GM23338 (cell line): ENCODE measurements around the gene CALM1. TPM values are rescaled to one million over a fixed set of nuclear protein-coding genes. Genes with fewer than 3 reads are reported as not detected.

ENCODE experiments used
- ATAC-seq: fragments of 200-7000 bp; cut with Tn5 transposase; 3 replicates; pipeline ENCODE4 v1.9.1; 2020
- DNase-seq: peaks from one replicate; pipeline ENCODE4 v3.0.0-alpha.2; 2015; ENCODE audit warnings: low spot score
- H2AFZ ChIP-seq: fragments of 200-600 bp; sonication (generic); 2 replicates; pipeline ENCODE4 v1.8.0; 2016; ENCODE audit warnings: antibody characterized with exemption, mild to moderate bottlenecking, moderate library complexity
- H3F3A ChIP-seq: fragments of 200-600 bp; sonication (generic); replicated peaks from 2 replicates; pipeline ENCODE4 v1.8.0; 2017; ENCODE audit warnings: antibody characterized with exemption, mixed run types, low read depth
- H3K27ac ChIP-seq: fragments of 200-600 bp; sonication (generic); 2 replicates; pipeline ENCODE4 v1.6.1; 2016; ENCODE audit warnings: low read depth
- H3K27me3 ChIP-seq: fragments of 200-600 bp; sonication (generic); 2 replicates; pipeline ENCODE4 v1.8.0; 2016; ENCODE audit warnings: mild to moderate bottlenecking, mixed run types, moderate library complexity; ENCODE audit not compliant: insufficient read depth
- H3K36me3 ChIP-seq: fragments of 200-600 bp; sonication (generic); 2 replicates; pipeline ENCODE4 v1.8.0; 2016; ENCODE audit warnings: mild to moderate bottlenecking; ENCODE audit not compliant: insufficient read depth
- H3K4me1 ChIP-seq: fragments of 200-600 bp; sonication (generic); 2 replicates; pipeline ENCODE4 v1.8.0; 2016; ENCODE audit warnings: mild to moderate bottlenecking, moderate library complexity; ENCODE audit not compliant: insufficient read depth
- H3K4me2 ChIP-seq: fragments of 200-600 bp; sonication (generic); 2 replicates; pipeline ENCODE4 v1.7.1; 2017; ENCODE audit warnings: mixed run types
- H3K4me3 ChIP-seq: fragments of 200-600 bp; sonication (generic); 2 replicates; pipeline ENCODE4 v1.6.1; 2016; ENCODE audit warnings: mixed run types
- H3K79me2 ChIP-seq: fragments of 200-600 bp; sonication (generic); replicated peaks from 2 replicates; pipeline ENCODE4 v1.8.0; 2017; ENCODE audit warnings: mild to moderate bottlenecking; ENCODE audit not compliant: insufficient read depth
- H3K9me2 ChIP-seq: fragments of 200-600 bp; sonication (generic); 2 replicates; pipeline ENCODE4 v1.8.0; 2017; ENCODE audit not compliant: insufficient read depth
- H4K20me1 ChIP-seq: fragments of 200-600 bp; sonication (generic); replicated peaks from 2 replicates; pipeline ENCODE4 v1.8.0; 2017; ENCODE audit warnings: mild to moderate bottlenecking; ENCODE audit not compliant: insufficient read depth
- H3K27ac Mint-ChIP-seq: 2 replicates; pipeline ENCODE4 v1.8.0; 2020; ENCODE audit warnings: inconsistent platforms, mild to moderate bottlenecking, moderate library complexity, mixed read lengths
- H3K27me3 Mint-ChIP-seq: 3 replicates; pipeline ENCODE4 v1.8.0; 2022; ENCODE audit warnings: low read depth, mild to moderate bottlenecking, moderate library complexity, mixed read lengths, inconsistent platforms; ENCODE audit not compliant: insufficient read depth, poor library complexity
- H3K36me3 Mint-ChIP-seq: 3 replicates; pipeline ENCODE4 v1.8.0; 2021; ENCODE audit warnings: low read depth, mild to moderate bottlenecking, inconsistent platforms, moderate library complexity, mixed read lengths
- H3K4me1 Mint-ChIP-seq: 3 replicates; pipeline ENCODE4 v1.8.0; 2020; ENCODE audit warnings: mild to moderate bottlenecking, inconsistent platforms, mixed read lengths
- H3K4me3 Mint-ChIP-seq: 3 replicates; pipeline ENCODE4 v1.8.0; 2021; ENCODE audit warnings: moderate library complexity, mild to moderate bottlenecking, inconsistent platforms, mixed read lengths
- H3K9me3 Mint-ChIP-seq: 3 replicates; pipeline ENCODE4 v1.8.0; 2020; ENCODE audit warnings: moderate library complexity, mild to moderate bottlenecking, inconsistent platforms, mixed read lengths
- CREB1 ChIP-seq: fragments of 250-450 bp; sonication (Bioruptor Pico); IDR thresholded peaks from 2 replicates; pipeline ENCODE4 v1.5.0; 2020; ENCODE audit warnings: low read depth, mild to moderate bottlenecking, moderate library complexity
- EZH2phosphoT487 ChIP-seq: fragments of 200-600 bp; sonication (generic); IDR thresholded peaks from one replicate; pipeline ENCODE4 v1.8.1; 2018; ENCODE audit warnings: antibody characterized with exemption; ENCODE audit not compliant: unreplicated experiment
- NANOG ChIP-seq: IDR thresholded peaks from 2 replicates; pipeline ENCODE4 v1.6.1; 2016; ENCODE audit warnings: antibody characterized with exemption, borderline replicate concordance
- POLR2AphosphoS5 ChIP-seq: IDR thresholded peaks from 2 replicates; pipeline ENCODE4 v1.6.1; 2016; ENCODE audit warnings: antibody characterized with exemption, low read depth
- ZNF331 ChIP-seq: fragments of 250-450 bp; sonication (Bioruptor Pico); IDR thresholded peaks from 2 replicates; pipeline ENCODE4 v1.5.0; 2020; ENCODE audit warnings: low read depth, mild to moderate bottlenecking, moderate library complexity
- polyA plus RNA-seq: library from polyadenylated mRNA; unstranded; fragments of >200 nt; fragmentation: Nextera tagmentation; extraction: Ambion mirVana; gene quantifications from 2 replicates; pipeline ENCODE4 v1.2.1, GENCODE V29; 2016
- total RNA-seq: library from RNA; depleted of rRNA; stranded (reverse); fragments of >200 nt; shearing (Covaris generic); gene quantifications from 2 replicates; pipeline ENCODE4 v1.2.3, GENCODE V29; 2014
- TF ChIP-seq, protein P1 (sequence below): IDR thresholded peaks from one replicate; pipeline ENCODE4 v1.6.1; 2018; ENCODE audit warnings: antibody characterized with exemption; ENCODE audit not compliant: unreplicated experiment
- TF ChIP-seq, protein P2 (sequence below), 2 experiments: fragments of 200-600 bp in 1 of 2; sonication (generic) in 1 of 2; conservative IDR thresholded peaks; 2 replicates each; pipeline versions ENCODE4 v1.5.1 to v1.6.1; 2016 to 2017; ENCODE audit warnings: antibody characterized with exemption in 2 of 2, low read depth in 2 of 2, mild to moderate bottlenecking in 2 of 2, moderate library complexity in 1 of 2

CALM1 gene
- total and polyA plus RNA-seq, 2 experiments from 2014 or later = 308 to 2,024 TPM

DNA sequence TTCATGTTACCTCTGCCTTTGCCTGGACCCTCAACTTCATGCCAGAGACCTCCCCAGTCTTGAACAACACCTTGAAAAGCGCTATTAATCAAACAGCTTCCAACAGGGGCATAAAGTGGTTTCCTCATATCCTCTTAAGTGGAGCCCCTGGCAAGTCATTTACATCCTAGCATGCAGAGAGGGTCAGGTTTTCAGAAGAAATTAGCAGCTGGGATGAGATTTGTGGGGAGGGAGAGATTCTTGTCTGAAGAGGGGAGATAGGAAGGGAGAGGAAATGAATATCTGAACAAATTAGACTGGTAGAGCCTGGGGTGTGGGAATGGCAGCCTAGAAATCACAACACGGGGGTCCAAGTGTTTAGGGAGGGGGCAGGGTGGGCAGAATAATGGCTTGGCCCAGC, 45.6 kb downstream of the CALM1 start (continued):
- no peak for TF ChIP-seq ZNF331 (CRISPR knock-in tag)
- no peak for TF ChIP-seq POLR2AphosphoS5
- TF ChIP-seq NANOG = no peak

DNA sequence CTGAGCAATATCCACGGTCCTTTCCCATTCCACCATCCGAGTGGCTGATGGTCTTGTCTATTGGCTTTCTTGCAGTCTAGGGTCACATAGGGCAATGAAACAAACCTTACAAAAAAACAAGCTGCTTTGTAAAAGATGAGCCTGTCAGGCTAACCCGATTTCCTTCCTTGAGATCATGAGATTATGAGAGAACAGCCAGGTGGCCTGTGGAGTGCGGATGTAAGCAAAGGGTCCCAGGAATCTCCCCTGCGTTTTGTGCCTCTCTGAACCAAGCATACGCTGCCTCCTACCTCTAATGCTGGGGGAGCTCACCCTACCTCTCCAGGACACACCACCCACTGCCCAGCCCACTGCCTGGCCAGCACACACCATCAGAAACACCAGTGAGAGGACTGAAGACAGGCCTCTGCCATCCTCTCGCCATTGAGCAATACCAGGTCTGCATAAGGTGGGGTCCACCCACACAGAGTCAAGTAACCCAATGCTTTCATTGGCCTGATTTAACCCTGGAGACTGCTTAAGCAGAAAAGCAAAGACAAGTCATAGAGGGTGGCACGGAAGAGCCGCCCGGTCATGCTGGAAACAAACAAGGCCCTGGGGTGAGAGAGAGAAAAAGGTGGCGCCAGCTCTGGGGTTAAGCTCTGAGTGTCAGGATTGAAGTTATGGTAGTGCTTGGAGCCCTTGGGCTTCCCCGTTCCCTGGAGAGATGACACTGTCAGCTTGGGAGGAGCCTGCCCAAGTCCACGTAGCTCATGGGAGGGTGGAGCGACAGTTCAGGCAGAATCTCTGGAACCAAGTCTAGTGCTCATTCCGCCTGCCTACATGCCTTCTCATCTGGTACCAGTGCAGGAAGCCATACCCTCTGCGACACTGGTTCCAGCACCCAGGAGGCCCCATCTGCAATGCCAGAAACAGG, 46.6 kb downstream of the CALM1 start:
- H3K27ac Mint-ChIP-seq = no peak overlapping the region
- Histone ChIP-seq H3K27me3 (no peaks in the 10 kb centered on the region), H3K4me1 (peaks cover 45% of the 10 kb centered on the region), H3K27ac (no peak overlapping the region), H4K20me1 (no peaks in the 10 kb centered on the region), H3K4me3 (no peak overlapping the region), H3K79me2 (no peaks in the 10 kb centered on the region), H3K9me2 (0 out of 2 replicates have a peak, but pooled peaks cover 3% of the 10 kb centered on the region), H3F3A (peaks cover 6% of the 10 kb centered on the region; the same call in 1 of the 2 replicates), H2AFZ (peak overlapping the region; percentile 63; the same call in 1 of the 2 replicates), H3K4me2 (no peak overlapping the region), H3K36me3 (no peaks in the 10 kb centered on the region)
- no peak overlapping the region for H3K4me3 Mint-ChIP-seq
- ATAC-seq (peak; percentile 9; the same call in 1 of the 3 replicates), DNase-seq (no peak)
- peaks cover 2% of the 10 kb centered on the region for H3K27me3 Mint-ChIP-seq
- peaks cover 38% of the 10 kb centered on the region for H3K4me1 Mint-ChIP-seq
- H3K9me3 Mint-ChIP-seq = peaks cover 15% of the 10 kb centered on the region
- TF ChIP-seq, protein P1, sequence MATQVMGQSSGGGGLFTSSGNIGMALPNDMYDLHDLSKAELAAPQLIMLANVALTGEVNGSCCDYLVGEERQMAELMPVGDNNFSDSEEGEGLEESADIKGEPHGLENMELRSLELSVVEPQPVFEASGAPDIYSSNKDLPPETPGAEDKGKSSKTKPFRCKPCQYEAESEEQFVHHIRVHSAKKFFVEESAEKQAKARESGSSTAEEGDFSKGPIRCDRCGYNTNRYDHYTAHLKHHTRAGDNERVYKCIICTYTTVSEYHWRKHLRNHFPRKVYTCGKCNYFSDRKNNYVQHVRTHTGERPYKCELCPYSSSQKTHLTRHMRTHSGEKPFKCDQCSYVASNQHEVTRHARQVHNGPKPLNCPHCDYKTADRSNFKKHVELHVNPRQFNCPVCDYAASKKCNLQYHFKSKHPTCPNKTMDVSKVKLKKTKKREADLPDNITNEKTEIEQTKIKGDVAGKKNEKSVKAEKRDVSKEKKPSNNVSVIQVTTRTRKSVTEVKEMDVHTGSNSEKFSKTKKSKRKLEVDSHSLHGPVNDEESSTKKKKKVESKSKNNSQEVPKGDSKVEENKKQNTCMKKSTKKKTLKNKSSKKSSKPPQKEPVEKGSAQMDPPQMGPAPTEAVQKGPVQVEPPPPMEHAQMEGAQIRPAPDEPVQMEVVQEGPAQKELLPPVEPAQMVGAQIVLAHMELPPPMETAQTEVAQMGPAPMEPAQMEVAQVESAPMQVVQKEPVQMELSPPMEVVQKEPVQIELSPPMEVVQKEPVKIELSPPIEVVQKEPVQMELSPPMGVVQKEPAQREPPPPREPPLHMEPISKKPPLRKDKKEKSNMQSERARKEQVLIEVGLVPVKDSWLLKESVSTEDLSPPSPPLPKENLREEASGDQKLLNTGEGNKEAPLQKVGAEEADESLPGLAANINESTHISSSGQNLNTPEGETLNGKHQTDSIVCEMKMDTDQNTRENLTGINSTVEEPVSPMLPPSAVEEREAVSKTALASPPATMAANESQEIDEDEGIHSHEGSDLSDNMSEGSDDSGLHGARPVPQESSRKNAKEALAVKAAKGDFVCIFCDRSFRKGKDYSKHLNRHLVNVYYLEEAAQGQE = no peak
- no peak for TF ChIP-seq NANOG
- TF ChIP-seq, protein P2, sequence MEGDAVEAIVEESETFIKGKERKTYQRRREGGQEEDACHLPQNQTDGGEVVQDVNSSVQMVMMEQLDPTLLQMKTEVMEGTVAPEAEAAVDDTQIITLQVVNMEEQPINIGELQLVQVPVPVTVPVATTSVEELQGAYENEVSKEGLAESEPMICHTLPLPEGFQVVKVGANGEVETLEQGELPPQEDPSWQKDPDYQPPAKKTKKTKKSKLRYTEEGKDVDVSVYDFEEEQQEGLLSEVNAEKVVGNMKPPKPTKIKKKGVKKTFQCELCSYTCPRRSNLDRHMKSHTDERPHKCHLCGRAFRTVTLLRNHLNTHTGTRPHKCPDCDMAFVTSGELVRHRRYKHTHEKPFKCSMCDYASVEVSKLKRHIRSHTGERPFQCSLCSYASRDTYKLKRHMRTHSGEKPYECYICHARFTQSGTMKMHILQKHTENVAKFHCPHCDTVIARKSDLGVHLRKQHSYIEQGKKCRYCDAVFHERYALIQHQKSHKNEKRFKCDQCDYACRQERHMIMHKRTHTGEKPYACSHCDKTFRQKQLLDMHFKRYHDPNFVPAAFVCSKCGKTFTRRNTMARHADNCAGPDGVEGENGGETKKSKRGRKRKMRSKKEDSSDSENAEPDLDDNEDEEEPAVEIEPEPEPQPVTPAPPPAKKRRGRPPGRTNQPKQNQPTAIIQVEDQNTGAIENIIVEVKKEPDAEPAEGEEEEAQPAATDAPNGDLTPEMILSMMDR (conservative IDR thresholded peaks at IDR 0.05; ENCODE audit: low read depth in 2 of 2) = 0 out of 4 replicates have a peak, but pooled peaks of 1 of the 2 experiments have one; percentile 6
- peaks cover 4% of the 10 kb centered on the region for H3K36me3 Mint-ChIP-seq

DNA sequence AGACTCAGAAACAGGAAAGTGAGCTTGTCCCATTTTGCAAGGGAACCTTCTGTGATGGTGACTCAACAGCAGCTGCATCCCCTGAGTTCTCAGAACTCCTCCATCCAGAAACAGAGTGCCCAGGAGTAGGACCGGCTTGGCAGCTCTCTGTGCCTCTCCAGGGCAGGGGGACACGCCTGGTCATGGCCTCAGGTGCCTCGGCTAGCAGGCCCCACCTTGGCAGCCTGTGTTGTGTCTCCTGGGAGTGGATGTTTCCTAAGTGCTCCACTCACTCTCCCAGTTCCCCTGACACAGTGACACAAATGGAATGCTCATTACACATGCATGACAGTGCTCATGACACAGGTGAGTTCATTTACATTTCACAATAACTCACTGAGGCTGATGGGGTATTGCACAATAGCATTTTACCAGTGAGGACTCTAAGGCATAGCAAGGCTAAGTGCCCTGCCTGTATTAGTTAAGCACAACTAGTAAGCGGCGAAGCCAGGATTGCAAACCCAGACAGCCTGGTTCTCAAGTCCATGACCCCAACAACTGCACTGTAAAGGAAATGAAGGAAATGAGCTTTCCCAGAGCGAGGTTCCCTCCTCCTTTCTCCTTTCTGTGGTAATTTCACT, 47.4 kb downstream of the CALM1 start:
- Mint-ChIP-seq H3K9me3 (peaks cover 15% of the 10 kb centered on the region), H3K36me3 (peaks cover 4% of the 10 kb centered on the region), H3K4me1 (peaks cover 38% of the 10 kb centered on the region), H3K27me3 (peaks cover 2% of the 10 kb centered on the region), H3K4me3 (no peak overlapping the region), H3K27ac (no peak overlapping the region)
- H2AFZ ChIP-seq = peak overlapping the region; percentile 14
- ATAC-seq = no peak
- H3K4me3 ChIP-seq = no peak overlapping the region
- peaks cover 6% of the 10 kb centered on the region; the same call in 1 of the 2 replicates for H3F3A ChIP-seq
- H3K4me1 ChIP-seq = peaks cover 39% of the 10 kb centered on the region
- H3K27ac ChIP-seq = no peak overlapping the region
- H3K79me2 ChIP-seq = no peaks in the 10 kb centered on the region
- H3K9me2 ChIP-seq = 0 out of 2 replicates have a peak, but pooled peaks cover 3% of the 10 kb centered on the region
- H4K20me1 ChIP-seq = no peaks in the 10 kb centered on the region
- H3K27me3 ChIP-seq = no peaks in the 10 kb centered on the region
- no peaks in the 10 kb centered on the region for H3K36me3 ChIP-seq
- DNase-seq = no peak
- no peak overlapping the region for H3K4me2 ChIP-seq
- TF ChIP-seq, protein P2 (conservative IDR thresholded peaks at IDR 0.05; ENCODE audit: low read depth in 2 of 2) = no peak
- TF ChIP-seq CREB1 (CRISPR knock-in tag) (no peak), POLR2AphosphoS5 (no peak), EZH2phosphoT487 (no peak)
- TF ChIP-seq, protein P1 = no peak
